ENCODE measurements around the gene RFXAP.

DNA sequence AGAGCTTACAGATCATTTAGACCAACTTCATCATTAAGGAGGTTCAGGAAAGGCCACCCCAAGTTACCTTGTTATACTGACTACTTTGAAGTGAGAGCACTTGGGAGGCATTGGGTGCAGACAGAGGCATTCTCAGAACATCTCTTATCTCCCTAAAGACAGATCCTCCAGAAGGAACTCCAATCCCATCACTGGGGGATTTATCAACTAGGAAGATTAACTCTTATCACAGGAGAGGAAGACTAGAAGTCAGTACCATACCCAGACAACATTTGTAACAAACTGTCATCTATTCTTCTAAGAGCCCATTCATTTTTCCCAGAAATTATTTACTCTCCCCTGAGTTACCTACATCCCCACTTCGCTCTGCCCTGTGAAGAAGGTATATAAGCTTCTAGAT lies 5.8 kb upstream of the RFXAP start:
- TF ChIP-seq, protein P1, sequence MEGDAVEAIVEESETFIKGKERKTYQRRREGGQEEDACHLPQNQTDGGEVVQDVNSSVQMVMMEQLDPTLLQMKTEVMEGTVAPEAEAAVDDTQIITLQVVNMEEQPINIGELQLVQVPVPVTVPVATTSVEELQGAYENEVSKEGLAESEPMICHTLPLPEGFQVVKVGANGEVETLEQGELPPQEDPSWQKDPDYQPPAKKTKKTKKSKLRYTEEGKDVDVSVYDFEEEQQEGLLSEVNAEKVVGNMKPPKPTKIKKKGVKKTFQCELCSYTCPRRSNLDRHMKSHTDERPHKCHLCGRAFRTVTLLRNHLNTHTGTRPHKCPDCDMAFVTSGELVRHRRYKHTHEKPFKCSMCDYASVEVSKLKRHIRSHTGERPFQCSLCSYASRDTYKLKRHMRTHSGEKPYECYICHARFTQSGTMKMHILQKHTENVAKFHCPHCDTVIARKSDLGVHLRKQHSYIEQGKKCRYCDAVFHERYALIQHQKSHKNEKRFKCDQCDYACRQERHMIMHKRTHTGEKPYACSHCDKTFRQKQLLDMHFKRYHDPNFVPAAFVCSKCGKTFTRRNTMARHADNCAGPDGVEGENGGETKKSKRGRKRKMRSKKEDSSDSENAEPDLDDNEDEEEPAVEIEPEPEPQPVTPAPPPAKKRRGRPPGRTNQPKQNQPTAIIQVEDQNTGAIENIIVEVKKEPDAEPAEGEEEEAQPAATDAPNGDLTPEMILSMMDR (IDR thresholded peaks at IDR 0.05; ENCODE audit: extremely low read depth in 1 of 2, insufficient read depth in 1 of 2, low read depth in 1 of 2, low read length in 2 of 2), result no peak
- TF ChIP-seq, protein P2, sequence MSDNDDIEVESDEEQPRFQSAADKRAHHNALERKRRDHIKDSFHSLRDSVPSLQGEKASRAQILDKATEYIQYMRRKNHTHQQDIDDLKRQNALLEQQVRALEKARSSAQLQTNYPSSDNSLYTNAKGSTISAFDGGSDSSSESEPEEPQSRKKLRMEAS (IDR thresholded peaks at IDR 0.05; ENCODE audit: insufficient read depth, insufficient read length), result no peak
- no peak for TF ChIP-seq POLR2A (IDR thresholded peaks at IDR 0.05; ENCODE audit: low read depth, low read length)
